ENCODE measurements around the gene PPP4R3A.

- TF ChIP-seq CTCF (IDR thresholded peaks at IDR 0.05) (no peak), POLR2AphosphoS5 (IDR thresholded peaks at IDR 0.05) (no peak)
Observed at GRCh38 chr14:91454155-91454554, 56.0 kb downstream of the PPP4R3A start.
